B cell (primary cell): ENCODE data around the gene TNIK.

ENCODE experiments used
- EZH2 ChIP-seq: IDR thresholded peaks from 2 replicates; pipeline ENCODE4 v1.6.1; 2012; ENCODE audit warnings: borderline replicate concordance, low read depth, mild to moderate bottlenecking, moderate library complexity, low read length; ENCODE audit not compliant: insufficient read depth, poor library complexity, severe bottlenecking
- TF ChIP-seq, protein P1 (sequence below): fragments of 200-600 bp; IDR thresholded peaks from one replicate; pipeline ENCODE4 v1.8.0; 2022; ENCODE audit warnings: antibody characterized with exemption, mild to moderate bottlenecking

DNA sequence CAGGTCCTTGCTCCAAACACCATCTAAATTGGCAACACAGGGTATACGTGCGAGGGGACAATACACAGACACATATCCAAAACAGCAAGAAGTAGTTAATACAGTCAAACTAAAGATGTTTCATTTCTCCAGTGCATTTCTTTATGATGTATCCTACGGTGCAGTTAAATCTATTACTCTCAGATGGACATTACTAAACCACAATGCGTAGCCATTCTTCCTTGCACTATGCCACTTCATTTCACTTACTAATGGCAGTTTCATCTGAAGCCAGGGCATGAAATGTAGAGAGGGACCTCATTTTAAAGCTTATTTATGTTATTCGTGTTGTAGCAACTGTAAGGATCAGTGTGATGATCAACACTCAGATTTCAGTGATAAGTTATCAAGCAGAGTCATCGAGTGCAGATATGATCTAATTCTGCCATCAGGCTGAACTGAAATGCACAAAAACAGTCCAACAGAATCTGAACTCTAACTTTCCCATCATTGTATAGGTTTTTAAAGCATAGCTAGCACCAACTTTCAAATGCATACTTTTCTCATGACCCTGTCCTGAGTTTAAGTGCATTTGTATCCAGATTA is 14.5 kb downstream of the TNIK start:
- TF ChIP-seq, protein P1, sequence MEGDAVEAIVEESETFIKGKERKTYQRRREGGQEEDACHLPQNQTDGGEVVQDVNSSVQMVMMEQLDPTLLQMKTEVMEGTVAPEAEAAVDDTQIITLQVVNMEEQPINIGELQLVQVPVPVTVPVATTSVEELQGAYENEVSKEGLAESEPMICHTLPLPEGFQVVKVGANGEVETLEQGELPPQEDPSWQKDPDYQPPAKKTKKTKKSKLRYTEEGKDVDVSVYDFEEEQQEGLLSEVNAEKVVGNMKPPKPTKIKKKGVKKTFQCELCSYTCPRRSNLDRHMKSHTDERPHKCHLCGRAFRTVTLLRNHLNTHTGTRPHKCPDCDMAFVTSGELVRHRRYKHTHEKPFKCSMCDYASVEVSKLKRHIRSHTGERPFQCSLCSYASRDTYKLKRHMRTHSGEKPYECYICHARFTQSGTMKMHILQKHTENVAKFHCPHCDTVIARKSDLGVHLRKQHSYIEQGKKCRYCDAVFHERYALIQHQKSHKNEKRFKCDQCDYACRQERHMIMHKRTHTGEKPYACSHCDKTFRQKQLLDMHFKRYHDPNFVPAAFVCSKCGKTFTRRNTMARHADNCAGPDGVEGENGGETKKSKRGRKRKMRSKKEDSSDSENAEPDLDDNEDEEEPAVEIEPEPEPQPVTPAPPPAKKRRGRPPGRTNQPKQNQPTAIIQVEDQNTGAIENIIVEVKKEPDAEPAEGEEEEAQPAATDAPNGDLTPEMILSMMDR: no peak
- TF ChIP-seq EZH2: no peak
